GM21737 (cell line): ENCODE data around the gene CEP290.

Experiments
- ATAC-seq: cut with Tn5 transposase; IDR thresholded peaks from one replicate; pipeline ENCODE4 v1.9.1; 2021; ENCODE audit warnings: mild to moderate bottlenecking, moderate library complexity; ENCODE audit not compliant: unreplicated experiment

CEP290 gene, protein sequence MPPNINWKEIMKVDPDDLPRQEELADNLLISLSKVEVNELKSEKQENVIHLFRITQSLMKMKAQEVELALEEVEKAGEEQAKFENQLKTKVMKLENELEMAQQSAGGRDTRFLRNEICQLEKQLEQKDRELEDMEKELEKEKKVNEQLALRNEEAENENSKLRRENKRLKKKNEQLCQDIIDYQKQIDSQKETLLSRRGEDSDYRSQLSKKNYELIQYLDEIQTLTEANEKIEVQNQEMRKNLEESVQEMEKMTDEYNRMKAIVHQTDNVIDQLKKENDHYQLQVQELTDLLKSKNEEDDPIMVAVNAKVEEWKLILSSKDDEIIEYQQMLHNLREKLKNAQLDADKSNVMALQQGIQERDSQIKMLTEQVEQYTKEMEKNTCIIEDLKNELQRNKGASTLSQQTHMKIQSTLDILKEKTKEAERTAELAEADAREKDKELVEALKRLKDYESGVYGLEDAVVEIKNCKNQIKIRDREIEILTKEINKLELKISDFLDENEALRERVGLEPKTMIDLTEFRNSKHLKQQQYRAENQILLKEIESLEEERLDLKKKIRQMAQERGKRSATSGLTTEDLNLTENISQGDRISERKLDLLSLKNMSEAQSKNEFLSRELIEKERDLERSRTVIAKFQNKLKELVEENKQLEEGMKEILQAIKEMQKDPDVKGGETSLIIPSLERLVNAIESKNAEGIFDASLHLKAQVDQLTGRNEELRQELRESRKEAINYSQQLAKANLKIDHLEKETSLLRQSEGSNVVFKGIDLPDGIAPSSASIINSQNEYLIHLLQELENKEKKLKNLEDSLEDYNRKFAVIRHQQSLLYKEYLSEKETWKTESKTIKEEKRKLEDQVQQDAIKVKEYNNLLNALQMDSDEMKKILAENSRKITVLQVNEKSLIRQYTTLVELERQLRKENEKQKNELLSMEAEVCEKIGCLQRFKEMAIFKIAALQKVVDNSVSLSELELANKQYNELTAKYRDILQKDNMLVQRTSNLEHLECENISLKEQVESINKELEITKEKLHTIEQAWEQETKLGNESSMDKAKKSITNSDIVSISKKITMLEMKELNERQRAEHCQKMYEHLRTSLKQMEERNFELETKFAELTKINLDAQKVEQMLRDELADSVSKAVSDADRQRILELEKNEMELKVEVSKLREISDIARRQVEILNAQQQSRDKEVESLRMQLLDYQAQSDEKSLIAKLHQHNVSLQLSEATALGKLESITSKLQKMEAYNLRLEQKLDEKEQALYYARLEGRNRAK (N-terminal part only)

DNA sequence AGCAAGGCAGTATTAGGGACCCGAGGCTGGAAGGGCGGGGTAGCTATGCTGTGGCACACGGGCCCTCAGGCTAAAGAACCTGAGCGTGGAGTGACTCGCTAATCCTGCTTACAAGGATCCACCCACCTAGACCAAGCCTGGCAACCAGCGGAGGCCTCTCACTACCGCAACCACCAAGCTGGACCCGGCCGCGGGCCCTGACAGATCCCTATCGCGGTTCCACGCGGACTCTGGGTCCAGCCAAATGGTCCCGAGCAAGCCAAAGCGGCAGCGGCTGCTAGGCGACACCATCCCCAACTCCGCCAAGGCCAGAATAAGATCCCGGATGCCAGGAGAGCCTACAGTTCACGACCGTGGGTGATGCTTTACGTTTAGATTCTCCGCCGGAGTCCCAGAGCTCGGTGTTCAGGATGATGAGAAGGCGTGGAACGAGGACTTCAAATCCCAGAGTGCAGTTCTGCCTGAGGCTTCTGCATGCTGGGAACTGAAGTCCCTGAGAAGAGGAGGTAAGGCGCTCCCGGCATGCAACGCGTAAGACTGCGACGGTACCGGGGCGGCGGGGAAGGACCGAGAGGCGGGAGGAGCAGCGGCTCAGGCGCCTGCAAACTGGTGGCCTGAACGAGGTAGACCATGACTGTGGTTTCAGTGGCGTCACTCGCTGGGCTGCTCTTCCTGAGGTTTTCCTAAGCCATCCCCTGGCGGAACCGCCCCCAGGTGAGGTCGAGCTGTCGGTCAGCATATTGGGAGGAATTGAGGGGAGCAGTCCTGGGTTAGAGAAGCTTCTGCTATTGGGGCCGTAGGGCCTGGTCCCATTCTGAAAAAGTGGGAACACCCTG is at the start of gene CEP290, which contains the start of gene TMTC3:
CEP290 (minus strand) TSS at position 315 of the 836 bp plus-strand sequence. CDS start 781 bp downstream, outside the sequence.
TMTC3 (plus strand) TSS at position 534 of the 836 bp plus-strand sequence. CDS start 6,009 bp downstream, outside the sequence.
- ATAC-seq = peak; percentile 96

- no peak for ATAC-seq
These were observed 46.3 kb upstream of the CEP290 start for GRCh38 chr12:88188180-88188579.

GRCh38 chr12:88187571-88187970 is 45.7 kb upstream of the CEP290 start:
- no peak for ATAC-seq

- peak; percentile 92 for ATAC-seq
These were observed 44.1 kb upstream of the CEP290 start for GRCh38 chr12:88185988-88186387.

- ATAC-seq = no peak
These were observed 43.4 kb upstream of the CEP290 start for GRCh38 chr12:88185279-88185678.

GRCh38 chr12:88184196-88184595 is 42.3 kb upstream of the CEP290 start:
- ATAC-seq = no peak

DNA sequence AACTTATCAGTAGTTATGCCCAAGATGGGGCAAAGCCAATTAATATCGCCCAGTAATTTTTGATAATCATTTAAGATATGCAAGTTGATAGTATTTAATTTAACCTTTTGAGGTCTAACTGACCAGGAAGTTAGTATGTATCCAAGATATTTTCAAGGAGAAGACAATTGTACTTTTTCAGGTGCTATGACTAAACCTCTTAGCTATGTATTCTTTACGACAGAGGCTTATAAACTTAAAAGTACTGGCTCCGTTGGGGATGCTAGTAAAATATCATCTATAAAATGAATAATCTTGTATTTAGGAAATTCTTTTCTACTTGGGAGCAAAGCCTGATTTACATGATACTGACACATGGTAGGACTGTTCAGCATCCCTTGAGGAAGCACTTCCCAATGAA is 40.5 kb upstream of the CEP290 start:
- no peak for ATAC-seq

- no peak for ATAC-seq
These were observed 40.0 kb upstream of the CEP290 start for GRCh38 chr12:88181881-88182280.

- ATAC-seq = no peak
These were observed 37.6 kb upstream of the CEP290 start for GRCh38 chr12:88179436-88180014.

DNA sequence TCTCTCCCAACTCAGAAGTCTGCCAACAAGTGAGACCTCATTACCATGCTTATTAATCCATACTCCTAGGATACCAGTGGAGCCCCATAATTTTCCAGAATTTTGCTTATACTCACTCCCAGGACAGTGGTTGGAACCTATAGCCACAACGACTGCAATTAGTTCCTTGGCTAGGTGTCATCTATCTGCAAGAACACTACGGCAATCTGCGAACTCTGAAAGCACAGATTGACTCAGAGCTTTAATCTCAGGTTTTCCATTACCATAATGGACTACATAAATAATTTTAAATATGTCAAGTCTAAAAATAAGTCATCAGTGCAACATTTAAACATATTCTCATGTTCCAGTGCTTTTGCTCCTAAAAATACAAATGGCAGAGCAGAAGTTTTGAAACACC is 33.7 kb upstream of the CEP290 start:
- no peak for ATAC-seq

GRCh38 chr12:88172844-88173407 is 31.0 kb upstream of the CEP290 start:
- ATAC-seq = no peak

- no peak for ATAC-seq
These were observed 25.5 kb upstream of the CEP290 start for GRCh38 chr12:88167384-88167783.

DNA sequence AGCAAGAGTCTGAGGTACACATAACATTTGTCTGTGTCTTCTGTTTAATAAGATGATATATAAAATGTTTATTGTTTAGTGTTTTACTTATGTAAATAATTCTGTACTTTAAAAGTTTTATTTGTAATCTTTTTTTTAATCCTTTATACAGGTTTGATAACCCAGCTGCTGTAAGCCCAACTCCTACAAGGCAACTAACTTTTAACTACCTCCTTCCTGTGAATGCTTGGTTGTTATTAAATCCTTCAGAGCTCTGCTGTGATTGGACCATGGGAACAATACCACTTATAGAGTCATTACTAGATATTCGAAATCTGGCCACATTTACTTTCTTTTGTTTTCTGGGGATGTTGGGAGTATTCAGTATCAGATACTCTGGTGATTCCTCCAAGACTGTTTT is 24.3 kb upstream of the CEP290 start:
- ATAC-seq = no peak

DNA sequence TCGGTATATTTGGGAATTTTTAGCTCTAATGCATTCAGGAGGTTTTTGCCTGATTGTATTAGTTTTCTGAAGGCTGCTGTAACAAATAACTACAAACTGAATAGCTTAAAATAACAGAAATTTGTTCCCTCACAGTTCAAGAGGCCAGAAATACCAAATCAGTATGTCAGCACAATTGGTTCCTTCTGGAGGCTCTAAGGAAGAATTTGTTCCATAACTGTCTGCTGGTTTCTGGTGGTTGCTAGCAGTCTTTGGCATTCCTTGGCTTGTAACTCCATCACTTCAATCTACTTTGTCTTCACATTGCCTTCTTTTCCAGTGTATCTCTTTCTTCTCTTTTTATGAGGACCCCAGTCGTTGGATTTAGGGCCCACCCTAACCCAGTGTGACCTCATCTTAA is 21.5 kb upstream of the CEP290 start:
- no peak for ATAC-seq

DNA sequence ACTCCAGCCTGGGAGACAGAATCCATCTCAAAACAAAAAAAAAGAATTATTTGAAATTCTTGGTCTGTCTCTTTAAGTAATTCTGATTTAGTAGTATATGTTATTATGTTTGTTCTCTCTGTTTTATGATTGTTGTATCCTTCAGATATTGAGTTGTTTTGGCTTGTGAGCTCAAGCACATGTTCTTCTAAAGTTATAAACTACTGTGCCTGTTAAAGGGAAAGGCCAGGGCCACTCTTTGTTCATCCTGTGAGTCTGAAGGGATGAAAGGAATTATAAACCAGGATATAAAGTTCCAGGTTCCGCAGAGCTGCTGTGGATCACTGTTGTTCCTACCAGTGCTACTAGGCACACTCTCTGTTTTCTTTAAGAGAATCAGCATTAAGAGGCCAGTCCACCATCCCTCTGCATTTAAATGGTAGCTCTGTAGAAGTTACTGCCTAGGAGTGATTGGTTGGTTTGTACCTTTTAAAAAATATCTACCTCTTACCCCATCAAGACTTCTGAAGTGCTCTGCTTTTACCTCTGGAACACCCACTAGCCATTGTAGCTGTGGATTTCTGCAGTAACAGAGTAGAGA is 14.3 kb upstream of the CEP290 start:
- ATAC-seq = no peak

DNA sequence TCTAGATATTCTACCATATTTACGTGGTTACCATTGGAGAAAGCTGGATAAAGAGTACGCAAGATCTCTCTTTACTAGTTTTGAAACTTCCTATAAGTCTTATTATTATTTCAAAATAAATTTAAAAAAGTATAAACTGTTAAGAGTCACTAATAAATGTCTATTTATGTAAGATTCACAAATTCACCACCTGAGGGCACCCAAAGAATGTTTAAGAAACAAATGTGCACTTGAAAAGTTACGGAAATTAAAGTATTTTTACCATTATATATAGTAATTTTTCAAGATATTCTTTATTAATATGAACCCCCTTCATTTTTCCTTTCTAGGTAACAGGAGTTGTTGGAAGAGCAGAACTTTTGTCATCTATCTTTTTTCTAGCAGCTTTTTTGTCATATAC is 12.1 kb upstream of the CEP290 start:
- ATAC-seq = no peak

- ATAC-seq = no peak
These were observed 8.2 kb upstream of the CEP290 start for GRCh38 chr12:88150063-88150462.

DNA sequence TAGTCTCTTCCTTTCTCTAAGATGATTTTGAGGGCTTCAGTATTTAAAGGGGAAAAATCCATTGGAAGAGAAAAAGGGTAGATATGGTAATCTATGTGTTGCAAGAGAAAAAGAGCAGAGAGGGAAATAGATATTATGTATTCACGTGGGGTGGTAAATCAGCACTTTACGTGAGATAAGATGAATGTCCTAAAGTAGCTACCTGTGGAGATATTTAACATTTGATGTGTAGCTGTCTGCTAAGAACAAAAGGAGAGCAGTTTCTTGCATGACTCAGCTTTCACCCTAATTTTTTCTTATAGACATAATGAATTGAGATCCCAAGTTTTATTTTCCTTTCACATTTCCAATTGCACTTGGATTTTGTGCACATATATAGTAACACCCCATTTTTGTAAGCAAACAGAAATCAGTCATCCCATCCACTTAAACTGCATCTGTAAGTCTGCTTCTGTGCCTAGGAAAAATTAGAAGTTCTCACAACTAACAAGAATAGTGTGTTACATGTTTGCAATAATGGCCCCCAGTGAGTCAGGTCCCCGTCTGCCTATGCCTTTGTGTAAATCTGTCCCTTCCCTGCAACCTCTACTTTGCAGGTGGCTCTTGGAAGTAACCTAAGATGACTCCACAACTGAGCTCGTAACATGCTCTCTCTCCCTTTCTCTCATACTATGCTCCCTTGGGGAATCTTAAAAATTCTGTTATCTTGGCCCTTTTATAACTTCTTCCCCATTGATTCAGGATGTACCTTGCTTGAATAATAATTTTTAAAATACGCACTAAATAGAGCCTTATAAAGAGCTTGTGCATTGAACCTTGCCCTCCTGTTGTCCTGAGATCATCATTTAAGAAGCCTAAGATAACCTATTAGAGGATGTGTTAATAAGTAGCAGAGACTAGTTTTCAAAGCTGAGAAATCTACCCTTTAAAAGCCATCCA is 3.9 kb upstream of the CEP290 start:
- no peak for ATAC-seq
